BE2C (cell line): ENCODE measurements around the gene CDKN2B-AS1.

Experiments
- DNase-seq: peaks from one replicate; pipeline ENCODE4 v3.0.0-alpha.2; 2020
- H3K27me3 ChIP-seq: fragments of 250-450 bp; sonication (Bioruptor Pico); 2 replicates; pipeline ENCODE4 v1.5.1; 2020; ENCODE audit warnings: mild to moderate bottlenecking
- H3K36me3 ChIP-seq: fragments of 250-450 bp; sonication (Bioruptor Pico); 2 replicates; pipeline ENCODE4 v1.5.1; 2020; ENCODE audit warnings: mild to moderate bottlenecking
- H3K4me1 ChIP-seq: fragments of 250-450 bp; sonication (Bioruptor Pico); 2 replicates; pipeline ENCODE4 v1.5.1; 2020
- H3K4me3 ChIP-seq: 2 replicates; pipeline ENCODE4 v1.5.1; 2011; ENCODE audit warnings: low read depth, low read length
- H3K9me3 ChIP-seq: fragments of 250-450 bp; sonication (Bioruptor Pico); 2 replicates; pipeline ENCODE4 v1.5.1; 2020
- TF ChIP-seq, protein P1 (sequence below): IDR thresholded peaks from 2 replicates; pipeline ENCODE4 v1.5.1; 2012; ENCODE audit warnings: mild to moderate bottlenecking, low read depth, low read length

The CDKN2B-AS1 gene

DNA sequence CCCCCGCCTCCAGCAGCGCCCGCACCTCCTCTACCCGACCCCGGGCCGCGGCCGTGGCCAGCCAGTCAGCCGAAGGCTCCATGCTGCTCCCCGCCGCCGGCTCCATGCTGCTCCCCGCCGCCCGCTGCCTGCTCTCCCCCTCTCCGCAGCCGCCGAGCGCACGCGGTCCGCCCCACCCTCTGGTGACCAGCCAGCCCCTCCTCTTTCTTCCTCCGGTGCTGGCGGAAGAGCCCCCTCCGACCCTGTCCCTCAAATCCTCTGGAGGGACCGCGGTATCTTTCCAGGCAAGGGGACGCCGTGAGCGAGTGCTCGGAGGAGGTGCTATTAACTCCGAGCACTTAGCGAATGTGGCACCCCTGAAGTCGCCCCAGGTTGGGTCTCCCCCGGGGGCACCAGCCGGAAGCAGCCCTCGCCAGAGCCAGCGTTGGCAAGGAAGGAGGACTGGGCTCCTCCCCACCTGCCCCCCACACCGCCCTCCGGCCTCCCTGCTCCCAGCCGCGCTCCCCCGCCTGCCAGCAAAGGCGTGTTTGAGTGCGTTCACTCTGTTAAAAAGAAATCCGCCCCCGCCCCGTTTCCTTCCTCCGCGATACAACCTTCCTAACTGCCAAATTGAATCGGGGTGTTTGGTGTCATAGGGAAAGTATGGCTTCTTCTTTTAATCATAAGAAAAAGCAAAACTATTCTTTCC is 19.7 kb upstream of the CDKN2B-AS1 start:
- Histone ChIP-seq H3K4me3 (peak overlapping the region; percentile 76), H3K27me3 (no peaks in the 10 kb centered on the region), H3K36me3 (peaks cover 14% of the 10 kb centered on the region), H3K4me1 (no peaks in the 10 kb centered on the region), H3K9me3 (no peaks in the 10 kb centered on the region)
- DNase-seq: peak; percentile 83
- TF ChIP-seq, protein P1, sequence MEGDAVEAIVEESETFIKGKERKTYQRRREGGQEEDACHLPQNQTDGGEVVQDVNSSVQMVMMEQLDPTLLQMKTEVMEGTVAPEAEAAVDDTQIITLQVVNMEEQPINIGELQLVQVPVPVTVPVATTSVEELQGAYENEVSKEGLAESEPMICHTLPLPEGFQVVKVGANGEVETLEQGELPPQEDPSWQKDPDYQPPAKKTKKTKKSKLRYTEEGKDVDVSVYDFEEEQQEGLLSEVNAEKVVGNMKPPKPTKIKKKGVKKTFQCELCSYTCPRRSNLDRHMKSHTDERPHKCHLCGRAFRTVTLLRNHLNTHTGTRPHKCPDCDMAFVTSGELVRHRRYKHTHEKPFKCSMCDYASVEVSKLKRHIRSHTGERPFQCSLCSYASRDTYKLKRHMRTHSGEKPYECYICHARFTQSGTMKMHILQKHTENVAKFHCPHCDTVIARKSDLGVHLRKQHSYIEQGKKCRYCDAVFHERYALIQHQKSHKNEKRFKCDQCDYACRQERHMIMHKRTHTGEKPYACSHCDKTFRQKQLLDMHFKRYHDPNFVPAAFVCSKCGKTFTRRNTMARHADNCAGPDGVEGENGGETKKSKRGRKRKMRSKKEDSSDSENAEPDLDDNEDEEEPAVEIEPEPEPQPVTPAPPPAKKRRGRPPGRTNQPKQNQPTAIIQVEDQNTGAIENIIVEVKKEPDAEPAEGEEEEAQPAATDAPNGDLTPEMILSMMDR: no peak

DNA sequence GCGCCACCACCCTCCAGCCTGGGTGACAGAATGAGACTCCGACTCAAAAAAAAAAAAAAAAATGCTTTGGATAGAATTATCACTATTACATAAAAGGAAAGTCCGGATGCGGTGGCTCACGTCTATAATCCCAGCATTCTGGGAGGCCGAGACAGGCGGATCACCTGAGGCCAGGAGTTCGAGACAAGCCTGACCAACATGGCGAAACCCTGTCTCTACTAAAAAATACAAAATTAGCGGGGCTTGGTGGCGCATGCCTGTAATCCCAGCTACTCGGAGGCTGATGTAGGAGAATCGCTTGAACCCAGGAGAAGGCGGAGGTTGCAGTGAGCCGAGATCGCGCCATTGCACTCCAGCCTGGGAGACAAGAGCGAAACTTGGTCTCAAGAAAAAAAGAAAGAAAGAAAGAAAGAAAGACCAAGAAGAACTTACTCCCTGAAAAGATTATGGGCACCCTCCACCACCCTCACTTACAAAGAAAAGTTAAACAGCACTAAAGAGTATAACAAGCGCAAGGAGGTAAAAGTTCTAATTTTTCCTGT is 18.2 kb upstream of the CDKN2B-AS1 start:
- Histone ChIP-seq H3K9me3 (no peaks in the 10 kb centered on the region), H3K36me3 (no peaks in the 10 kb centered on the region; the same call in 1 of the 2 replicates), H3K4me1 (no peaks in the 10 kb centered on the region), H3K4me3 (no peak overlapping the region), H3K27me3 (no peaks in the 10 kb centered on the region)
- TF ChIP-seq, protein P1: no peak
- no peak for DNase-seq

DNA sequence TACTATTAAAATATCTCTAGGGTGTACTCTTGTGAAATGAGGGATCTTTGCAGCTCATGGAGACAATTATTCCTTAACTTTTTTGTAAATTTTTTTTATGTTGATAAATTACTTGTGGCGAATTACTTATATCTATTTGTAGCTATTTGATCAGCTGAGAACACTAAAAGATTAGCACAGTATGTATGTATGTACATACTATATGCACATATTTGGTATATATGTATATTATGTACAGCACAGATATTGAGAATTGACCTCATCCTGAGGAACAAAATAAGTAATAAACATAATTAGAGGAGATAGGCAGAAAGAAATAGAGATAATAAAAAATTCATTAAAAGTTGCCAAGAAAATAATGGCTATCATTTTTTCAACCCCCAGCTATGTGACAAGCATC is 12.2 kb upstream of the CDKN2B-AS1 start:
- no peaks in the 10 kb centered on the region for H3K9me3 ChIP-seq
- H3K4me3 ChIP-seq: no peak overlapping the region
- peaks cover 11% of the 10 kb centered on the region for H3K4me1 ChIP-seq
- TF ChIP-seq, protein P1: no peak
- DNase-seq: no peak
- no peaks in the 10 kb centered on the region for H3K27me3 ChIP-seq
- H3K36me3 ChIP-seq: no peaks in the 10 kb centered on the region

DNA sequence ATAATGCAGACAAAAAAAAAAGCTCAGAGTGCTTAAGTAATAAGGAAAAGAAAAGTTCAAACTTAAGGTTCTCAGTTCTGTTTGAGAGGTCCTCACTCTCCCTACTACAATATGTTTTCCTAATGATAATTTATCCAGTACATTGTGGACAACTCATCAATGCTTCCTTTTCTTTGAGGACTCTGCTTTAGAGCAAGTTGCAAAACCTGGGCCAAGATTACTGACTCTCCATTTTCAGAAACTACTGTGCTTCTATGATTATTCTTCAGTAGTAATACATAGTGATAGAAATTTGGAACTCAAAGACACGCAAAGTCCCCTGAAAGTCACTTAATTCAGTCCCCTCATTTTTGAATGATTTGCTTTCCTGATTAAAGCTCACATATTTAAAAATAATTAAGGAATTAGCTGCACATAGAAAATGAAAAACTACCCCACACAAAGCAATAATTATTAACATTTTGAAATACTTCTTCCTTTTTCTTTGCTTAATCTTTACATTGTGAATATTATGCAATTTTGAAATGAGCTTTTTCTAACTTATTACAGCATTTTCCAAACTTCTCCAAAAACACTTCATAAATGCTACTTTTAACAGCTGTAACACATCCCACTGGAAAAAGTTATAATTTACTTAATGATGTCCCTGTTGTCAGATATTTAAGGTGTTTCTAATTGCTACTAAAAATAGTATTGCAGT is 11.6 kb upstream of the CDKN2B-AS1 start:
- DNase-seq: no peak
- Histone ChIP-seq H3K9me3 (no peaks in the 10 kb centered on the region), H3K4me3 (no peak overlapping the region), H3K27me3 (no peaks in the 10 kb centered on the region), H3K36me3 (no peaks in the 10 kb centered on the region), H3K4me1 (peaks cover 11% of the 10 kb centered on the region)
- TF ChIP-seq, protein P1: no peak

DNA sequence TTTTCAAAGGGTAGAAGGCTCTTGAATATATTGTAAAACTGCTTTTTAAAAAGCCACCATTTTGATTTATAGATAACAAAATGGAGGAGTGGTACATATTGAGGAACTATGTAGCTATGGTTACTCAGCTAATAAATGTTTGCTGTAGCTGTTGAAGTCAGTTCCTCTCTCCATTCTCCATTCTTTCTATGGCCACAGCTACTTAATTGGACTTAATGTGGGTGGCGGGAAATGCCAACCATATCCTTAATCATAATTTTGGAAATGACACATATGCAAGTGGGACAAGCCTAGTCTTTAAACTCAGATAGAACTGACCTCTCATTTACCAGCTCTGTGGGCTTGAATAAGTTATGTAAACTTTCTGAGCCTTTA is 11.0 kb upstream of the CDKN2B-AS1 start:
- Histone ChIP-seq H3K4me3 (no peak overlapping the region), H3K36me3 (no peaks in the 10 kb centered on the region), H3K9me3 (no peaks in the 10 kb centered on the region), H3K4me1 (peaks cover 11% of the 10 kb centered on the region), H3K27me3 (no peaks in the 10 kb centered on the region)
- TF ChIP-seq, protein P1: no peak
- DNase-seq: no peak

DNA sequence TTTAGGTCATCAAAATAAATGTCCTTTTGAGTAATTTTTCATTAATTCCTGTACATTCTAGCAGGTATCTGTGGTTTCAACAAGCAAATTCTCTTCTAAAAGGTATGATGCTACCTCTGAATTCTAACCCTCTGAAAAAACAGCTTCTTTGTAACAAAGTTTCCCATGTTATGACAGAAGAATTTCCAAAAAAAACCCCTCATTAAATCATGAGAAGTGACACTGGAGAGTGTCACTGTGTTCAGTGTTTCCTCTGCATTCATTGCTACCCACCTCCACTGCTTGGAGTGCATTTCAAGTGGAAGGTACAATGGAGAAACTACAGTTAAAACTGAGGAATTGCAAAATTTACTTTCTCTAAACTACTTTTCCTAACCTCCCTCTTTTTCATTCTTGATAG is 10.5 kb upstream of the CDKN2B-AS1 start:
- TF ChIP-seq, protein P1: no peak
- Histone ChIP-seq H3K36me3 (no peaks in the 10 kb centered on the region), H3K27me3 (no peaks in the 10 kb centered on the region)

More for the DNA sequence above, 10.5 kb upstream of the CDKN2B-AS1 start:
- Histone ChIP-seq H3K4me3 (no peak overlapping the region), H3K4me1 (peaks cover 11% of the 10 kb centered on the region), H3K9me3 (no peaks in the 10 kb centered on the region)
- no peak for DNase-seq
